ENCODE measurements around the gene TMEM138. TPM values are rescaled to one million over a fixed set of nuclear protein-coding genes. Genes with fewer than 3 reads are reported as not detected.

TMEM138 gene
- total RNA-seq, 1 experiment from 2014 or later, result 43.6 TPM

DNA sequence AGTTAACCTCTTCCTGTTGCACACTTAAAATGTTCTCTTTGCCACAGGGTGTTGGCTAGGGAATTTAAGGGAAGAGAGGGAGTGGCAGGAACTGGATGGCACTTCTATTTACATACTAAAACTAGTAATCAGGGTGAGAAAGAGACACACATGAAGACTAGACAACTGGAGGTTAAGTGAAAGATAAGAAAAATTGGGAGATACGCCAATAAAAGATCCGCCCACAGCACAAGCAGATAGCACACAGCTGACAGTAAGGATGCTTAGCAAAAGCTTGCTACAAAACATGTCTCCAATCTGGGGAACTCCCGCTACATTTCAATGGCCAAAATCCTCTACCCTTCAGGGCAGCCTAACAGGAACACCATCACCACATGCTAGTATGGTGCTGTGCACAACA is 54.8 kb downstream of the TMEM138 start:
- no peak overlapping the region for H2AFZ ChIP-seq (ENCODE audit: low read length)
- Mint-ChIP-seq H3K27me3 (ENCODE audit: low read depth) (no peaks in the 10 kb centered on the region), H3K4me1 (no peaks in the 10 kb centered on the region; a peak in 1 of 4 replicates), H3K27ac (no peak overlapping the region), H3K36me3 (ENCODE audit: insufficient read depth in 1 of 3, low read depth in 3 of 3) (peaks cover 57 to 96% (median 95%) of the 10 kb centered on the region in 3 experiments; a peak in 6 of 7 replicates), H3K4me3 (no peak overlapping the region), H3K9me3 (no peaks in the 10 kb centered on the region)
- H3K4me2 ChIP-seq (ENCODE audit: insufficient read depth, insufficient read length, low read length), result no peak overlapping the region
- DNase-seq, result no peak
- no peaks in the 10 kb centered on the region for H3K79me2 ChIP-seq (ENCODE audit: insufficient read depth, low read length)
- H3K4ac ChIP-seq (ENCODE audit: low read depth, low read length), result no peak overlapping the region
- no peak overlapping the region for H2BK5ac ChIP-seq (ENCODE audit: insufficient read length, low read length)
- TF ChIP-seq, protein P1, sequence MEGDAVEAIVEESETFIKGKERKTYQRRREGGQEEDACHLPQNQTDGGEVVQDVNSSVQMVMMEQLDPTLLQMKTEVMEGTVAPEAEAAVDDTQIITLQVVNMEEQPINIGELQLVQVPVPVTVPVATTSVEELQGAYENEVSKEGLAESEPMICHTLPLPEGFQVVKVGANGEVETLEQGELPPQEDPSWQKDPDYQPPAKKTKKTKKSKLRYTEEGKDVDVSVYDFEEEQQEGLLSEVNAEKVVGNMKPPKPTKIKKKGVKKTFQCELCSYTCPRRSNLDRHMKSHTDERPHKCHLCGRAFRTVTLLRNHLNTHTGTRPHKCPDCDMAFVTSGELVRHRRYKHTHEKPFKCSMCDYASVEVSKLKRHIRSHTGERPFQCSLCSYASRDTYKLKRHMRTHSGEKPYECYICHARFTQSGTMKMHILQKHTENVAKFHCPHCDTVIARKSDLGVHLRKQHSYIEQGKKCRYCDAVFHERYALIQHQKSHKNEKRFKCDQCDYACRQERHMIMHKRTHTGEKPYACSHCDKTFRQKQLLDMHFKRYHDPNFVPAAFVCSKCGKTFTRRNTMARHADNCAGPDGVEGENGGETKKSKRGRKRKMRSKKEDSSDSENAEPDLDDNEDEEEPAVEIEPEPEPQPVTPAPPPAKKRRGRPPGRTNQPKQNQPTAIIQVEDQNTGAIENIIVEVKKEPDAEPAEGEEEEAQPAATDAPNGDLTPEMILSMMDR (conservative IDR thresholded peaks at IDR 0.05), result no peak
- no peak overlapping the region for H3K14ac ChIP-seq (ENCODE audit: insufficient read depth, low read length)
- H3K56ac ChIP-seq (ENCODE audit: insufficient read length, low read depth, low read length), result no peak overlapping the region
- H2AK5ac ChIP-seq (ENCODE audit: insufficient read length, low read length), result no peak overlapping the region
- no peak overlapping the region for H4K8ac ChIP-seq (replicated peaks; ENCODE audit: insufficient read length, low read depth, low read length)
- H4K91ac ChIP-seq (ENCODE audit: insufficient read length, low read depth, low read length), result no peak overlapping the region
- no peak overlapping the region for H3K9ac ChIP-seq (ENCODE audit: extremely low read depth, insufficient read length, low read length)
- H3K4me1 ChIP-seq (ENCODE audit: insufficient read depth, low read length), result no peaks in the 10 kb centered on the region
- H4K20me1 ChIP-seq (ENCODE audit: control insufficient read depth, insufficient read depth, insufficient read length), result no peaks in the 10 kb centered on the region
- WGBS (ENCODE audit: extremely low coverage, insufficient read length, low lambda C conversion rate), result no CpG with 5 or more reads among the region's 3 CpGs
- no peak overlapping the region for H2BK20ac ChIP-seq (ENCODE audit: low read depth, low read length, poor library complexity, severe bottlenecking)
- H4K5ac ChIP-seq (ENCODE audit: insufficient read length, low read depth, low read length), result no peak overlapping the region
- H3K18ac ChIP-seq (ENCODE audit: insufficient read length, low read depth, low read length), result no peak overlapping the region
- H2BK120ac ChIP-seq (ENCODE audit: low read depth, low read length, poor library complexity, severe bottlenecking), result no peak overlapping the region
- H3T11ph ChIP-seq (ENCODE audit: low read length), result no peak overlapping the region
- H3K23ac ChIP-seq (ENCODE audit: insufficient read length, low read depth, low read length), result no peak overlapping the region
- no peaks in the 10 kb centered on the region for H3K9me3 ChIP-seq (ENCODE audit: control insufficient read depth, low read depth, low read length)
- no peaks in the 10 kb centered on the region for H3K27me3 ChIP-seq (ENCODE audit: insufficient read depth, low read length)
- H3K23me2 ChIP-seq (ENCODE audit: insufficient read length, low read depth, low read length, poor library complexity, severe bottlenecking), result no peaks in the 10 kb centered on the region
- H2BK12ac ChIP-seq (ENCODE audit: insufficient read length, low read depth, low read length), result no peak overlapping the region
- H3K79me1 ChIP-seq (ENCODE audit: insufficient read depth, low read depth, low read length, poor library complexity, severe bottlenecking), result peaks cover 4% of the 10 kb centered on the region
- H2BK15ac ChIP-seq (ENCODE audit: low read depth, low read length), result no peak overlapping the region
- H3K27ac ChIP-seq (ENCODE audit: insufficient read length, low read depth, low read length), result no peak overlapping the region
